ENCODE data around the gene UTS2R. TPM values are rescaled to one million over a fixed set of nuclear protein-coding genes. Genes with fewer than 3 reads are reported as not detected.

UTS2R gene
- total and polyA plus RNA-seq, 2 of the 4 experiments (the other 2 are of a cell fraction), result not detected

GRCh38 chr17:82373731-82374625 is 2.4 kb downstream of the UTS2R start:
- Histone ChIP-seq H4K8ac (ENCODE audit: low read depth in 2 of 2, low read length in 2 of 2) (no peak overlapping the region), H3K9ac (ENCODE audit: low read depth, low read length) (no peak overlapping the region), H3K4me1 (ENCODE audit: control insufficient read depth, insufficient read depth, low read length) (no peaks in the 10 kb centered on the region), H3K4ac (ENCODE audit: low read depth, low read length) (no peak overlapping the region), H3K4me3 (ENCODE audit: insufficient read depth, low read depth, low read length) (no peak overlapping the region), H3K27me3 (ENCODE audit: control insufficient read depth, insufficient read depth, low read length) (peaks cover 72% of the 10 kb centered on the region), H3K18ac (ENCODE audit: low read depth, low read length) (no peak overlapping the region), H2AK9ac (replicated peaks; ENCODE audit: low read depth, low read length, poor library complexity) (no peak overlapping the region), H3K4me2 (ENCODE audit: low read depth, low read length) (no peak overlapping the region), H4K91ac (ENCODE audit: insufficient read depth, low read depth, low read length) (no peak overlapping the region), H3K56ac (ENCODE audit: extremely low read depth, insufficient read depth, low read length) (no peak overlapping the region), H2BK20ac (ENCODE audit: low read depth, low read length) (no peak overlapping the region), H3K23ac (ENCODE audit: low read depth, low read length) (no peak overlapping the region), H4K20me1 (ENCODE audit: insufficient read depth, low read length) (no peaks in the 10 kb centered on the region), H2BK15ac (ENCODE audit: low read depth, low read length) (no peak overlapping the region), H2BK5ac (ENCODE audit: low read depth, low read length, poor library complexity, severe bottlenecking) (no peak overlapping the region), H2BK120ac (ENCODE audit: low read depth, low read length) (no peak overlapping the region), H4K5ac (ENCODE audit: low read depth, low read length) (no peak overlapping the region), H2AFZ (replicated peaks; ENCODE audit: low read length, poor library complexity) (no peak overlapping the region), H3K9me1 (ENCODE audit: insufficient read depth, low read length) (no peaks in the 10 kb centered on the region), H3K14ac (replicated peaks; ENCODE audit: low read depth, low read length) (no peak overlapping the region), H3K79me1 (ENCODE audit: low read depth in 1 of 2, low read length in 2 of 2) (no peaks in the 10 kb centered on the region), H3K36me3 (ENCODE audit: control insufficient read depth, insufficient read depth, low read length) (no peaks in the 10 kb centered on the region), H2AK5ac (ENCODE audit: low read depth, low read length) (no peak overlapping the region), H3K27ac (ENCODE audit: insufficient read depth, low read length) (no peak overlapping the region), H3K9me3 (ENCODE audit: control insufficient read depth, insufficient read depth, low read length) (no peaks in the 10 kb centered on the region)
- in situ Hi-C loops (cut with MboI; ENCODE audit: low sequenced_read_pairs) (no loop called here), dilution Hi-C loops (cut with HindIII; ENCODE audit: low sequenced_read_pairs, unreplicated experiment) (no loop called here), intact Hi-C loops (cut with micrococcal nuclease) (no loop called here)
- no peak for ATAC-seq (ENCODE audit: low read depth)
- ChIA-PET POLR2A (ENCODE audit: unreplicated experiment) (no interaction called here), CTCF (interaction anchor here (0.6 kb wide), 1 partner anchor 16 kb away, joined by 5 read pairs; no protein-coding TSS in a partner anchor)
- DNase-seq, result no peak
- 86% methylated on average over 26 of the region's 37 CpGs; no CpG with 5 or more reads in 1 of the 2 experiments for WGBS, 2 experiments (ENCODE audit: extremely low coverage in 2 of 2, insufficient read length in 1 of 2)
- no peak for TF ChIP-seq BHLHE40 (IDR thresholded peaks at IDR 0.05; ENCODE audit: low read depth, low read length)
- TF ChIP-seq MXI1 (IDR thresholded peaks at IDR 0.05; ENCODE audit: borderline replicate concordance, low read depth, low read length), result no peak
- no peak for TF ChIP-seq MAZ (IDR thresholded peaks at IDR 0.05; ENCODE audit: borderline replicate concordance, low read depth, low read length)
- no peak for TF ChIP-seq MAFK (IDR thresholded peaks at IDR 0.05; ENCODE audit: low read depth, low read length)
- no peak for TF ChIP-seq RAD21 (IDR thresholded peaks at IDR 0.05; ENCODE audit: low read length)
- TF ChIP-seq RCOR1 (IDR thresholded peaks at IDR 0.05; ENCODE audit: insufficient replicate concordance, low read length), result no peak
- no peak for TF ChIP-seq RFX5 (IDR thresholded peaks at IDR 0.05; ENCODE audit: low read depth, low read length)
- TF ChIP-seq, protein P1, sequence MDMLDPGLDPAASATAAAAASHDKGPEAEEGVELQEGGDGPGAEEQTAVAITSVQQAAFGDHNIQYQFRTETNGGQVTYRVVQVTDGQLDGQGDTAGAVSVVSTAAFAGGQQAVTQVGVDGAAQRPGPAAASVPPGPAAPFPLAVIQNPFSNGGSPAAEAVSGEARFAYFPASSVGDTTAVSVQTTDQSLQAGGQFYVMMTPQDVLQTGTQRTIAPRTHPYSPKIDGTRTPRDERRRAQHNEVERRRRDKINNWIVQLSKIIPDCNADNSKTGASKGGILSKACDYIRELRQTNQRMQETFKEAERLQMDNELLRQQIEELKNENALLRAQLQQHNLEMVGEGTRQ (IDR thresholded peaks at IDR 0.05; ENCODE audit: low read depth, low read length), result no peak
- TF ChIP-seq CEBPB (IDR thresholded peaks at IDR 0.05; ENCODE audit: low read depth, low read length), result no peak
- no peak for TF ChIP-seq FOS (IDR thresholded peaks at IDR 0.05; ENCODE audit: low read depth, low read length)
- TF ChIP-seq SMC3 (IDR thresholded peaks at IDR 0.05; ENCODE audit: low read depth, low read length), result no peak
- TF ChIP-seq CTCF (conservative IDR thresholded peaks at IDR 0.05; ENCODE audit: low read depth, low read length), result no peak
- TF ChIP-seq NFE2L2 (IDR thresholded peaks at IDR 0.05; ENCODE audit: low read depth, low read length), result no peak
- no peak for TF ChIP-seq POLR2A (IDR thresholded peaks at IDR 0.05; ENCODE audit: low read depth, low read length)
- TF ChIP-seq ELK1 (IDR thresholded peaks at IDR 0.05; ENCODE audit: borderline replicate concordance, low read depth, low read length), result no peak
- BruUV-seq (replicated peaks), result no TSS peak

Data from IMR-90 (cell line).